GM19099 (cell line): ENCODE measurements around the gene FAF1.
A peak's percentile ranks its signal among the peaks of the same experiment; 100 is the strongest.

Experiments
- POLR2A ChIP-seq: IDR thresholded peaks from 3 replicates; pipeline ENCODE4 v1.6.1; 2011; ENCODE audit warnings: low read depth; ENCODE audit not compliant: insufficient read length; ENCODE audit errors: extremely low read depth

FAF1 gene

GRCh38 chr1:50894340-50894739, 65.7 kb downstream of the FAF1 start:
- TF ChIP-seq POLR2A = no peak

- no peak for TF ChIP-seq POLR2A
Measured at GRCh38 chr1:50893466-50893865, 66.6 kb downstream of the FAF1 start.

GRCh38 chr1:50880373-50880772, 79.7 kb downstream of the FAF1 start:
- TF ChIP-seq POLR2A = no peak

- TF ChIP-seq POLR2A = no peak
Measured at GRCh38 chr1:50879137-50879536, 80.9 kb downstream of the FAF1 start.

GRCh38 chr1:50878434-50878833, 81.6 kb downstream of the FAF1 start:
- no peak for TF ChIP-seq POLR2A

- TF ChIP-seq POLR2A = no peak
Measured at GRCh38 chr1:50877641-50878040, 82.4 kb downstream of the FAF1 start.

- peak; percentile 34 for TF ChIP-seq POLR2A
Measured at GRCh38 chr1:50873458-50874187, 86.4 kb downstream of the FAF1 start.

- no peak for TF ChIP-seq POLR2A
Measured at GRCh38 chr1:50861772-50862171, 98.3 kb downstream of the FAF1 start.

- TF ChIP-seq POLR2A = no peak
Measured at GRCh38 chr1:50860702-50861101, 99.4 kb downstream of the FAF1 start.

- no peak for TF ChIP-seq POLR2A
Measured at GRCh38 chr1:50860256-50860655, 99.8 kb downstream of the FAF1 start.

GRCh38 chr1:50859657-50860056, 100.4 kb downstream of the FAF1 start:
- TF ChIP-seq POLR2A = no peak

- no peak for TF ChIP-seq POLR2A
Measured at GRCh38 chr1:50858761-50859160, 101.3 kb downstream of the FAF1 start.

GRCh38 chr1:50857702-50858101, 102.4 kb downstream of the FAF1 start:
- no peak for TF ChIP-seq POLR2A

- no peak for TF ChIP-seq POLR2A
Measured at GRCh38 chr1:50853325-50853724, 106.7 kb downstream of the FAF1 start.

GRCh38 chr1:50852889-50853288, 107.2 kb downstream of the FAF1 start:
- TF ChIP-seq POLR2A = no peak

- TF ChIP-seq POLR2A = no peak
Measured at GRCh38 chr1:50851466-50851865, 108.6 kb downstream of the FAF1 start.

GRCh38 chr1:50851034-50851433, 109.0 kb downstream of the FAF1 start:
- TF ChIP-seq POLR2A = no peak
